Measurements from ENCODE around the gene APOLD1.
"Not testable (repeated sequence)": the region's sequence is repeated elsewhere in the genome, so short reads cannot be mapped to it uniquely, and the experiment has no call there.

Gene APOLD1

DNA sequence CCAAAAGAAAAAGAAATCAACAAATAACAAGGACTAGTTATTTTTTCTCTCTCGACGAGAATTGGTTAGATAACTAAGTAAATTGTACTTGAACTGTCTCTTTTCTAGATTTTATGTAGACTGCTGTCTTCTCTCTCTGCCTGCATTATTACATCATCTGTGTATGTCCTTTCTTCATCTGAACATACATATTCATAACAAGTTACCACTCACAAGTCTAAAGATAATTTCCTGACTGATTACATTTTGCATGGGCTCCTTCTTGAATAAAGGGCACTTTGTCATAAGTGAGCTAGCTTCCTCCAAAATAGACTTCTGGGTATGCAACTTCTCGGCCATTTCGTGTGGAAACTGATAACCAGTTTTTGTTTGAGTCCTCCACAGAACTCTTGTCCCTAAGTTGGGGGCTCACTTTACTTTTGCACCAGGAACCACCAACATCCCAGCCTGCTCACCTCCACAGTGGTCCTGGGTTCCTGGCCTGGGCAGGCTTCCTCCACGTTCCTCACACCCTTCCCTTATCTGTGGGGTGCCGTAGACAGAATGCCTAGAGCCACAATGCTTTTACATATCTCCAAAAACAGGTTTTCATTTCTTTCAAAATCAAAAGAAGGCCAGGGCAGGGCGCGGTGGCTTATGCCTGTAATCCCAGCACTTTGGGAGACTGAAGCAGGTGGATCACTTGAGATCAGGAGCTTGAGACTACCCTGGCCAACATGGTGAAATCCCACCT is 21.5 kb downstream of the APOLD1 start:
- Histone ChIP-seq H3K4me3 (ENCODE audit: control insufficient read depth in 1 of 7, extremely low read depth in 1 of 7, insufficient read depth in 4 of 7, low read depth in 2 of 7, low read length in 6 of 7) (no peak overlapping the region), H3K9me3 (ENCODE audit: control extremely low read depth in 1 of 5, control insufficient read depth in 4 of 5, insufficient read depth in 2 of 5, low read depth in 1 of 5, low read length in 4 of 5) (no peaks in the 10 kb centered on the region), H3K4me1 (ENCODE audit: control extremely low read depth in 1 of 4, control insufficient read depth in 4 of 4, insufficient read depth in 4 of 4, low read length in 3 of 4) (peaks cover 0 to 22% (median 14%) of the 10 kb centered on the region in 4 experiments), H3K27me3 (replicated peaks in 2 of 5; ENCODE audit: control insufficient read depth in 4 of 5, insufficient read depth in 5 of 5, low read length in 4 of 5) (no peaks in the 10 kb centered on the region), H3K36me3 (ENCODE audit: control insufficient read depth in 4 of 4, insufficient read depth in 4 of 4, low read length in 3 of 4) (no peaks in the 10 kb centered on the region), H3K27ac (ENCODE audit: insufficient read depth in 1 of 2, low read depth in 1 of 2, low read length in 2 of 2, poor library complexity in 1 of 2, severe bottlenecking in 2 of 2) (no peak overlapping the region)
- DNase-seq, result no peak
- ChIA-PET CTCF (interaction anchor here (1.1 to 2.6 kb wide), 2 partner anchors 18 to 29 kb away, joined by 3 to 12 read pairs; no protein-coding TSS in a partner anchor), POLR2A (no interaction called here)
- 79% methylated on average over 5 of the region's 8 CpGs for WGBS (ENCODE audit: insufficient coverage)

DNA sequence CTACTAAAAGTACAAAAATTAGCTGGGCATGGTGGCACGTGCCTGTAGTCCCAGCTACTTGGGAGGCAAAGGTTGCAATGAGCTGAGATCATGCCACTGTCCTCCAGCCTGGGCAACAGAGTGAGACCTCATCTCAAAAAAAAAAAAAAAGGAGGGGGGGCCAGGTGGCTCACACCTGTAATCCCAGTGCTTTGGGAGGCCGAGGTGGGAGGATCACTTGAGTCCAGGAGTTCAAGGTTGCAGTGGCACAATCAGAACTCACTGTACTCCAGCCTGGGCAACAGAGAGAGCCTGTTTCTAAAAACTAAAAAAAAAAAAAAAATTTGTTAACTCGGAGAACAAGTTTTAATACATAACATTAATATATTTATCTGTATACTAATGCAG is 22.1 kb downstream of the APOLD1 start:
- H3K9me3 ChIP-seq (ENCODE audit: control extremely low read depth in 1 of 5, control insufficient read depth in 4 of 5, insufficient read depth in 2 of 5, low read depth in 1 of 5, low read length in 4 of 5); H3K27me3 ChIP-seq (replicated peaks in 2 of 5; ENCODE audit: control insufficient read depth in 4 of 5, insufficient read depth in 5 of 5, low read length in 4 of 5); POLR2A ChIA-PET; H3K36me3 ChIP-seq (ENCODE audit: control insufficient read depth in 4 of 4, insufficient read depth in 4 of 4, low read length in 3 of 4); H3K27ac ChIP-seq (ENCODE audit: insufficient read depth in 1 of 2, low read depth in 1 of 2, low read length in 2 of 2, poor library complexity in 1 of 2, severe bottlenecking in 2 of 2); DNase-seq; H3K4me3 ChIP-seq (ENCODE audit: control insufficient read depth in 1 of 7, extremely low read depth in 1 of 7, insufficient read depth in 4 of 7, low read depth in 2 of 7, low read length in 6 of 7); CTCF ChIA-PET: not testable (repeated sequence)
- no CpG with 5 or more reads among the region's 3 CpGs for whole genome bisulfite sequencing (ENCODE audit: insufficient coverage)
- peaks cover 0 to 22% (median 14%) of the 10 kb centered on the region in 4 experiments for H3K4me1 ChIP-seq (ENCODE audit: control extremely low read depth in 1 of 4, control insufficient read depth in 4 of 4, insufficient read depth in 4 of 4, low read length in 3 of 4)

GRCh38 chr12:12807970-12808702 is 22.7 kb downstream of the APOLD1 start:
- POLR2A ChIA-PET, result no interaction called here
- CTCF ChIA-PET, result no interaction called here
- WGBS (ENCODE audit: insufficient coverage), result 25% methylated on average over 7 of the region's 11 CpGs
- H3K4me3 ChIP-seq (ENCODE audit: control insufficient read depth in 1 of 7, extremely low read depth in 1 of 7, insufficient read depth in 4 of 7, low read depth in 2 of 7, low read length in 6 of 7), result no peak overlapping the region
- no peaks in the 10 kb centered on the region for H3K9me3 ChIP-seq (ENCODE audit: control extremely low read depth in 1 of 5, control insufficient read depth in 4 of 5, insufficient read depth in 2 of 5, low read depth in 1 of 5, low read length in 4 of 5)
- H3K36me3 ChIP-seq (ENCODE audit: control insufficient read depth in 4 of 4, insufficient read depth in 4 of 4, low read length in 3 of 4), result no peaks in the 10 kb centered on the region
- no peaks in the 10 kb centered on the region for H3K27me3 ChIP-seq (replicated peaks in 2 of 5; ENCODE audit: control insufficient read depth in 4 of 5, insufficient read depth in 5 of 5, low read length in 4 of 5)
- H3K4me1 ChIP-seq (ENCODE audit: control extremely low read depth in 1 of 4, control insufficient read depth in 4 of 4, insufficient read depth in 4 of 4, low read length in 3 of 4), result peaks cover 0 to 25% (median 13%) of the 10 kb centered on the region in 4 experiments
- H3K27ac ChIP-seq (ENCODE audit: insufficient read depth in 1 of 2, low read depth in 1 of 2, low read length in 2 of 2, poor library complexity in 1 of 2, severe bottlenecking in 2 of 2), result peak overlapping the region in 1 of 2 experiments; percentile 59
- DNase-seq, result peak; percentile 27 to 72 (median 61)

DNA sequence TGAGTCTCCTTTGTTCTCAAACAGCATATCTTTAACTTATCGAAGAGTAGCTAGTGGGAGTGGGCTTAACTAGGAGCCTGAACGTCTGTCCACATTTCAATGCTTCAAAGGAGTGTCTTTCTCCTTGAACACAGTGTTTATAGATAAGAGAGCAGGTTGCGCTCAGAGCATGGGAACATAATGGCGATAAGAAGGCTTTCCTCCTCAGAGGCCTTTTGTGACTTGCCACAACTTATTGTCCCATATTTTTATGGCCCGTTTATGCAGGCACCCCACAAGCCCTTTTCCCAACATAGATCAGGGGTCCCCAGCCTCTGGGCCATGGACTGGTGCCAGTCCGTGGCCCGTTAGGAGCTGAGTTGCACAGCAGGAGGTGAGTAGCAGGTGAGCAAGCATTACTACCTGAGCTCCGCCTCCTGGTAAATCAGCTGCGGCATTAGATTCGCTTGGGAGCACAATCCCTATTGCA is 25.1 kb downstream of the APOLD1 start:
- POLR2A ChIA-PET, result no interaction called here

DNA sequence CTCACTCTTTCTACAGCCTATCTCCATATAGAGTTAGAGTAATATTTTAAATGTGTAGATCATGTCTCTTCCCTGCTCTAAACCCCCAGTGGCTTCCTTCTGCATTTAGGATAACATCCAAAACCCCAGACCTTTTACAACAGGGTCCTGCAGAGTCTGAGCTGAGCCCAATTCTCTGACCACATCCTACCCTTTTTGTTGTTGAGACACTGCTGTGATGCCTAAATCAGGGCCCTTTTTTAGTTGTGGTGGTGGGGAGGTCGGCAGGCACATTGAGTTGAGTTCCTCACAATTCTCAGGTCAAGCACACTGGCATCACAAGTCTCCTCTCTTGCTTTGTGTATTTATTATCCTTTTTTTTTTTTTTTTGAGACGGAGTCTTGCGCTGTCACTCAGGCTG is 25.9 kb downstream of the APOLD1 start:
- H3K9me3 ChIP-seq (ENCODE audit: control extremely low read depth in 1 of 5, control insufficient read depth in 4 of 5, insufficient read depth in 2 of 5, low read depth in 1 of 5, low read length in 4 of 5), result no peaks in the 10 kb centered on the region
- H3K27ac ChIP-seq (ENCODE audit: insufficient read depth in 1 of 2, low read depth in 1 of 2, low read length in 2 of 2, poor library complexity in 1 of 2, severe bottlenecking in 2 of 2), result no peak overlapping the region
- no peak overlapping the region for H3K4me3 ChIP-seq (ENCODE audit: control insufficient read depth in 1 of 7, extremely low read depth in 1 of 7, insufficient read depth in 4 of 7, low read depth in 2 of 7, low read length in 6 of 7)
- peaks cover 10 to 27% (median 23%) of the 10 kb centered on the region in 4 experiments for H3K4me1 ChIP-seq (ENCODE audit: control extremely low read depth in 1 of 4, control insufficient read depth in 4 of 4, insufficient read depth in 4 of 4, low read length in 3 of 4)
- POLR2A ChIA-PET, result no interaction called here
- WGBS (ENCODE audit: insufficient coverage), result no CpG with 5 or more reads among the region's 3 CpGs
- peaks cover 0 to 9% (median under 1%) of the 10 kb centered on the region in 4 experiments for H3K36me3 ChIP-seq (ENCODE audit: control insufficient read depth in 4 of 4, insufficient read depth in 4 of 4, low read length in 3 of 4)
- no peaks in the 10 kb centered on the region for H3K27me3 ChIP-seq (replicated peaks in 2 of 5; ENCODE audit: control insufficient read depth in 4 of 5, insufficient read depth in 5 of 5, low read length in 4 of 5)
- DNase-seq, result no peak
- CTCF ChIA-PET, result interaction anchor here (1.0 to 1.1 kb wide), 2 partner anchors 22 to 24 kb away, joined by 3 to 6 read pairs; no protein-coding TSS in a partner anchor

More for the DNA sequence above, 25.1 kb downstream of the APOLD1 start:
- Histone ChIP-seq H3K9me3 (ENCODE audit: control extremely low read depth in 1 of 5, control insufficient read depth in 4 of 5, insufficient read depth in 2 of 5, low read depth in 1 of 5, low read length in 4 of 5) (no peaks in the 10 kb centered on the region), H3K4me3 (ENCODE audit: control insufficient read depth in 1 of 7, extremely low read depth in 1 of 7, insufficient read depth in 4 of 7, low read depth in 2 of 7, low read length in 6 of 7) (no peak overlapping the region), H3K27me3 (replicated peaks in 2 of 5; ENCODE audit: control insufficient read depth in 4 of 5, insufficient read depth in 5 of 5, low read length in 4 of 5) (no peaks in the 10 kb centered on the region), H3K4me1 (ENCODE audit: control extremely low read depth in 1 of 4, control insufficient read depth in 4 of 4, insufficient read depth in 4 of 4, low read length in 3 of 4) (peaks cover 10 to 27% (median 23%) of the 10 kb centered on the region in 4 experiments), H3K27ac (ENCODE audit: insufficient read depth in 1 of 2, low read depth in 1 of 2, low read length in 2 of 2, poor library complexity in 1 of 2, severe bottlenecking in 2 of 2) (no peak overlapping the region), H3K36me3 (ENCODE audit: control insufficient read depth in 4 of 4, insufficient read depth in 4 of 4, low read length in 3 of 4) (peaks cover 0 to 3% (median 0%) of the 10 kb centered on the region in 4 experiments)
- CTCF ChIA-PET, result interaction anchor here (1.0 to 1.1 kb wide), 2 partner anchors 21 to 23 kb away, joined by 3 to 6 read pairs; no protein-coding TSS in a partner anchor
- WGBS (ENCODE audit: insufficient coverage), result 93% methylated on average over 10 of the region's 10 CpGs
- no peak for DNase-seq

GRCh38 chr12:12812174-12812573 is 26.7 kb downstream of the APOLD1 start:
- ChIA-PET CTCF (interaction anchor here (0.6 to 1.3 kb wide), 5 partner anchors 9 to 26 kb away, joined by 3 to 5 read pairs (median 3); no protein-coding TSS in a partner anchor), POLR2A (interaction anchor here (0.9 to 1.2 kb wide), 2 partner anchors 9 to 24 kb away, joined by 3 read pairs; no protein-coding TSS in a partner anchor)
- Histone ChIP-seq H3K27ac (ENCODE audit: insufficient read depth in 1 of 2, low read depth in 1 of 2, low read length in 2 of 2, poor library complexity in 1 of 2, severe bottlenecking in 2 of 2) (no peak overlapping the region), H3K36me3 (ENCODE audit: control insufficient read depth in 4 of 4, insufficient read depth in 4 of 4, low read length in 3 of 4) (peaks cover 2 to 15% (median 4%) of the 10 kb centered on the region in 4 experiments), H3K4me3 (ENCODE audit: control insufficient read depth in 1 of 7, extremely low read depth in 1 of 7, insufficient read depth in 4 of 7, low read depth in 2 of 7, low read length in 6 of 7) (no peak overlapping the region), H3K9me3 (ENCODE audit: control extremely low read depth in 1 of 5, control insufficient read depth in 4 of 5, insufficient read depth in 2 of 5, low read depth in 1 of 5, low read length in 4 of 5) (no peaks in the 10 kb centered on the region), H3K27me3 (replicated peaks in 2 of 5; ENCODE audit: control insufficient read depth in 4 of 5, insufficient read depth in 5 of 5, low read length in 4 of 5) (no peaks in the 10 kb centered on the region), H3K4me1 (ENCODE audit: control extremely low read depth in 1 of 4, control insufficient read depth in 4 of 4, insufficient read depth in 4 of 4, low read length in 3 of 4) (peaks cover 10 to 27% (median 23%) of the 10 kb centered on the region in 4 experiments)
- 97% methylated on average over 4 of the region's 5 CpGs for WGBS (ENCODE audit: insufficient coverage)
- no peak for DNase-seq

Data from common myeloid progenitor, CD34-positive (primary cell).